ENCODE measurements around the gene ABCC8.

DNA sequence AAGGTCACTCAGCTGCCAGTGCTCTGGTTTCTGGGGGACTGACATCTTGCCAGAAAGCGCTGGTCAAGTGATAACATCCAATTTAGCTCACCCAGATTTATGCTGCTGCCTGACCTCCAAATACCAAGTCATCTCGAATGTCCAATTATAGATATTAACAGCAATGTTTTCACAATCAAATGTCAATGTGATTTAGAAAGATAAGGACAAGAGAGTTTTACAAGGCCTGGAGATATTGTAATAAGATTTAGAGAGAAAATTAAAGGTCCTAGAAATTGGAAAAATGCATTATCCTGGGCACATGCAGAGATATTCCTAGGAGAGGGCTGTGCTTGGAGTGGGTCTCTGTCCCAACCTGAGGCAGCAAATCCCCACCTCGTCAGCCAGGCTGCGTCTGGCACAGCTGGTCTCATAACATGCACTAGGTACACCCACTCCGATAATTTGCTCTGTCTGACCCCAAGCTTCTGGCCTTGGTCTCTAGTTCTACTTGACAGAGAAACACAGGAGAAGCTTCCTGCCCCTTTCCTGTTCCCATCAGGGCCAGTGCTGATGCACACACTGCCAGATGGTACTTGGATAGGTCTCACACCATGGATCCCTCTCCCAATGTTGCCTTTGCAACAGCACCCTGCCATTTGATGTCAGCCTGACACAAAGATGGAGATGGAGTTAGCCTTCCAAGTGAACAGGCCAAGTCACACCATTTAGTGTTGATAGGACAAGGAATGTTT lies 39.0 kb upstream of the ABCC8 start:
- TF ChIP-seq EZH2 (IDR thresholded peaks at IDR 0.05) (no peak), POLR2AphosphoS5 (IDR thresholded peaks at IDR 0.05; ENCODE audit: borderline replicate concordance, low read depth, low read length) (no peak)

All from SK-N-MC (cell line).